ENCODE measurements around the gene IGSF8.

IGSF8 gene, protein sequence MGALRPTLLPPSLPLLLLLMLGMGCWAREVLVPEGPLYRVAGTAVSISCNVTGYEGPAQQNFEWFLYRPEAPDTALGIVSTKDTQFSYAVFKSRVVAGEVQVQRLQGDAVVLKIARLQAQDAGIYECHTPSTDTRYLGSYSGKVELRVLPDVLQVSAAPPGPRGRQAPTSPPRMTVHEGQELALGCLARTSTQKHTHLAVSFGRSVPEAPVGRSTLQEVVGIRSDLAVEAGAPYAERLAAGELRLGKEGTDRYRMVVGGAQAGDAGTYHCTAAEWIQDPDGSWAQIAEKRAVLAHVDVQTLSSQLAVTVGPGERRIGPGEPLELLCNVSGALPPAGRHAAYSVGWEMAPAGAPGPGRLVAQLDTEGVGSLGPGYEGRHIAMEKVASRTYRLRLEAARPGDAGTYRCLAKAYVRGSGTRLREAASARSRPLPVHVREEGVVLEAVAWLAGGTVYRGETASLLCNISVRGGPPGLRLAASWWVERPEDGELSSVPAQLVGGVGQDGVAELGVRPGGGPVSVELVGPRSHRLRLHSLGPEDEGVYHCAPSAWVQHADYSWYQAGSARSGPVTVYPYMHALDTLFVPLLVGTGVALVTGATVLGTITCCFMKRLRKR

GRCh38 chr1:160097911-160098851, at the start of gene IGSF8:
Gene IGSF8, minus strand, starts transcription at chr1:160098619. Its CDS starts 147 bp downstream, at chr1:160098472.
- DNase-seq: no peak

DNA sequence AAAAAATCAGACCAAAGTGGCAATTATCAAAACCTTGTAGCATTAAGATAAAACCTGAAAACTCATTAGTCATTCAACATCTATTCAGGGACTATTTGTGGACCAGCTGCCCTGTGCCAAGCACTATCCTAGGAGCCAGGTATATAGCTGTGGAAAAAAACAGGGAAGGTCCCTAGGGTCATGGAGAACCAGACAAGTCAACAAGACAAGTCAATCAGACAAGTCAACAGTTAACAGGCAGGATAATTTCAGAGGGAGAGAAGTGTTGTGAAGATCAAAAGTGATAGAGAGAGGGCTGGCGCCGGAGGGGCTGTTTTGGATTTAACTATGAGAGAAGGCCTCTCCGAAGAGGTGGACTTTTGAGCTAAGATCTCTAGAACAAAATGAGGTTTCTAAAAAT, 49.7 kb upstream of the IGSF8 start:
- DNase-seq: no peak

GRCh38 chr1:160146107-160146506, 47.7 kb upstream of the IGSF8 start:
- no peak for DNase-seq

DNA sequence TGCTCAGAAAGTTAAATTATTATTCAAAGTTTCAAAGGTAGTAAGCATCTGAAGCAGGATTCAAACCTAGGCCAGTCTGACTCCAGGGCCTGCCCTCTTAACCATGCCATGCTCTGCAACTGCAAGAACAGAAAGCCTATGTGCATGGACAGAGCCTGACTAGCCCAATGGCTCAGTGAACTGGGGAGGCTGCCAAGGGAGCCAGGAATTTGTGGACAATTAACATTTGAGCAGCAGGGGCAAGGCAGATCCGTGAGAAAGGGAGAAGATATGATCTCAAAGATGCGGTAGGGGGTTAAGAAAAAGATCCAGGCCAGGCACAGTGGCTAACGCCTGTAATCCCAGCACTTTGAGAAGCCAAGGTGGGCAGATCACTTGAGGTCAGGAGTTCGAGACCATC, 46.5 kb upstream of the IGSF8 start:
- DNase-seq: no peak

GRCh38 chr1:160143695-160144094, 45.3 kb upstream of the IGSF8 start:
- DNase-seq: peak; percentile 88

DNA sequence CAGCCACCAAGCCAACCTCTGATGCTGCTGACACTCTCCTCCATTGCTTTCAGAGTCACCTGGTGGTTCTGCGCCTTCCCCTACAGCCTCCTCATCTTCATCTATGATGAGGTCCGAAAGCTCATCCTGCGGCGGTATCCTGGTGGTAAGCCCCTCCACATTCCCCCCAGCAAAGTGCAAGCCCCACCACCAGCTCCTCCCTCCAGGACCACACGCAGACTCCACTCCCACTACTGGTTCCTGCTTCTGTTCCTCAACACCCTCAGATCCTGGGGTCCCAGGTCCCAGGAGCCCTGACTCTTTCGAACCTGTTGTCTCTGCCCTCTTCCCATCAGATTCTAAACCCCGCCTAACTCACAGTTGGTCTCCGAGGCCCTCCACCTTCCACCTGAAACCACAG, 41.4 kb upstream of the IGSF8 start:
- DNase-seq: no peak

GRCh38 chr1:160137216-160137862, 38.9 kb upstream of the IGSF8 start:
- no peak for DNase-seq

DNA sequence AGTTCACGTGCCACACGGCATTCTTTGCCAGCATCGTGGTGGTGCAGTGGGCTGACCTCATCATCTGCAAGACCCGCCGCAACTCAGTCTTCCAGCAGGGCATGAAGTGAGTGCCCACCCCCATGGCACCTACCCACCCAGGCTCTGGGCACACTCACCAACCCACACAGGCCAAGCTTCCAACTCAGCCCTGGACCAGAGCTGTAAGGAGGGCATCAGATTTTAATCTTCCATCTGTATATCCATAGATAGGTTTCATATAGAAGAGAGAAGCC, 38.4 kb upstream of the IGSF8 start:
- DNase-seq: no peak

- no peak for DNase-seq
These were observed 37.9 kb upstream of the IGSF8 start for GRCh38 chr1:160136121-160136925.

DNA sequence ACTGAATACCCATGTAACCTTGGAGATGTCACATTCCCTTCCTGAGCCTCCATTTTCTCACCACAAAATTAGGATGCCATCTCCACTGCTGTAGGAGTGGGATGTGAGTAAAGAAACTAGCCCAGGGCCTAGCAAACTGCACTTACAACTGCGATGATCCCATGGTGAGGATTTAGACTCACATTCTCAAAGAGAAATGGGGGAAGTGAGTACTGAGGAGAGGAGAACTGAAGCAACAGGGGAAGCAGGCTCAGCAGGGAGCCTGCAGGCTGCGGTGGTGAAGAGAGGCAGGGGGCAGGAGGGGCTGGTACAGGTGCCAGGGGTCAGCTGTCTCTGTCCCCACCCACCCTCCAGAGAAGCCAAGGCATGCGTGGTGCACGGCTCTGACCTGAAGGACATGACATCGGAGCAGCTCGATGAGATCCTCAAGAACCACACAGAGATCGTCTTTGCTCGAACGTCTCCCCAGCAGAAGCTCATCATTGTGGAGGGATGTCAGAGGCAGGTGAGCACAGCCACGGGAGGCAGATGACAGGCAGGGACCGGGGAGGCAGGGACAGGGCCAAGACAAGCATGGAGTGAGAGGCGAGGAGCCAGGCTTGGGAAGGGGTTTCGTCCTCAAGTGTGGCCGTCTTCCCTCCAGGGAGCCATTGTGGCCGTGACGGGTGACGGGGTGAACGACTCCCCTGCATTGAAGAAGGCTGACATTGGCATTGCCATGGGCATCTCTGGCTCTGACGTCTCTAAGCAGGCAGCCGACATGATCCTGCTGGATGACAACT, 36.6 kb upstream of the IGSF8 start:
- peak; percentile 54 for DNase-seq

DNA sequence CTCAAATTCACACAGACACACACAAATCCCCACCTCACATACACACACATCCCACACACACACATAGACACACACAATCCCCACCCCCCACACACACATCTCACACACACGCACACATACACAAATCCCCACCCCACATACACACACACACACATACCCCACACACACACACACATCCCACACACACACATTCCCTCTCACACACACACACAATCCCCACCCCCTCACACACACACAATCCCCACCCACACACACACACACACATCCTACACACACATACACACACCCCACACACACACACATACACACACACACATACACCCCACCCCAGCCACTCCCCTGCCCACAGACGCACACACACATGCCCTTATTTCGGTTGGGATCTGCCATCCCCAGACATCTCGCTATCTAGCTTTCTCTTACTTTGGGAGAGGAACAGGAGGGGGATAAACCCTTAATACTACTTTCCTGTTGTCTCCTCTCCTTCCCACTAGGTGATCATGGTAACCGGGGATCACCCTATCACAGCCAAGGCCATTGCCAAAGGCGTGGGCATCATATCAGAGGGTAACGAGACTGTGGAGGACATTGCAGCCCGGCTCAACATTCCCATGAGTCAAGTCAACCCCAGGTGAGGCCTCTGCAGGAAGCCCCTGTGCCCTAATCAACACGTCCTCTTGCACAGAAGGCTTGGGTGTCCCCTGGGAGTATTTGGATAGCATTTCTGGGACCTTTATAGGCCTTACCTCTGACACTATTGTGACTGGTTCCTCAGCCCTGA, 35.8 kb upstream of the IGSF8 start:
- DNase-seq: no peak

- DNase-seq: no peak
These were observed 33.6 kb upstream of the IGSF8 start for GRCh38 chr1:160131803-160132565.

DNA sequence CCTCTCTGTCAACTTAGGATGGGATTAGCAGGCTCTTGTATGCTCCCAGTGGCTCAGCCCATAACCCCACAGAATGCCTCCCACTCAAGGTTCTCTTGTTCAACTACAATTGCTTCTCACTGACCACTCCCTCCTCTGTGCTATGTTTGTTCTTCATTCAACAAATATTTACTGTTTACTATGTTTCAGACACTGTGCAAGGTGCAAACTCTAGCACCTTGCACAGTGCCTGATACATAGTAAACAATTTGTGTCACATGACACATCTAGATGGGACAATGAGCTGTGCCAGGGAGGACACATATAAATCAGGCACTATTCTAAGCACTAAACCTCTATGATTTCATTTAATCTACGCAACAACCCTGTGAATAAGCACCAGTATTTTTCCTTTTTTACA, 32.5 kb upstream of the IGSF8 start:
- DNase-seq: no peak

DNA sequence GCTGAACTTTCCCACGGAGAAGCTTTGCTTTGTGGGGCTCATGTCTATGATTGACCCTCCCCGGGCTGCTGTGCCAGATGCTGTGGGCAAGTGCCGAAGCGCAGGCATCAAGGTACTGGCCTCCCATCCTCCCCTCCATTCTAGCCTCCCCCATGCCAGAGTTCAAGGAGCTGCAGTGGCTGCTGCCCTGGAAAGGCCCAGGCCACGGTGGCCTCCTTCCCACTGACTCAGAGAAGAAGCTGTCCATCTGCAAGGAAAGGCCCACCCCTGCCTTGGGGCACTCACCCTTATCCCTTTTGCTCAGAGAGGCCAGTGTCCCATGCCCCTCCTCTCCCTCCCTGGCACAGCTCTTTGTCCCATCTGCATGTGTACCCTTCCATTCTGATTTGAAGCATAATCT, 32.1 kb upstream of the IGSF8 start:
- DNase-seq: no peak

- DNase-seq: no peak
These were observed 31.5 kb upstream of the IGSF8 start for GRCh38 chr1:160129966-160130365.

DNA sequence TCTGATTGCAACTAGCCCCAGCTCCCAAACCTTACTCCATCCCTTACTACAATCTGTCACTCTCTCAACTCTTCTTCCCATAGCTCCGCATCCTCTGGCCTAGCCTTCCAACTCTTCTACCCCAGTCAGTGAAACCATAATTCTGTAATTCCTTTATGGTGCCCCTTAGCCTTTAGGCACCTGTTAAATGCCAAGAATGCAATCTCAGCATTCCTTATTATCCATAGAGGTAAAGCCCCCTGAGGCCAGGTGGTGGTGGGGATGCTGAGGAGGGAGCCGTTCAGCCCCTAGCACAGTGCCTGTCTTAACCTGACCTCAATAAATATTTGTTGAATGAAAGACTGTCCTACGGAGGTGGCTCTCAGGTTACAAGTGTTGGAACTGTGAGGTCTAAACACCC, 31.1 kb upstream of the IGSF8 start:
- DNase-seq: no peak

DNA sequence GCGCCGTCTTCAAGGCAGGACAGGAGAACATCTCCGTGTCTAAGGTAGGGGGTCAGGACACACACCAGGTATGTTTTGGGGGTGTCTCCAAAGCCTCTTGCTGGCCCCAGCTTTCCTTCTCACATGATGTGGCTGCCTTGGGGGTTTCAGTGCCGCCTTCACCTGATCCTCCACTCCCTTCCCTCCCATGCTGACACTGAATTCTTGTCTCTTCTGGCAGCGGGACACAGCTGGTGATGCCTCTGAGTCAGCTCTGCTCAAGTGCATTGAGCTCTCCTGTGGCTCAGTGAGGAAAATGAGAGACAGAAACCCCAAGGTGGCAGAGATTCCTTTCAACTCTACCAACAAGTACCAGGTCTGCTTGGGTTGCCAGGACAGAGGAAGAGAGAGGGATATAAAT, 30.6 kb upstream of the IGSF8 start:
- DNase-seq: no peak

DNA sequence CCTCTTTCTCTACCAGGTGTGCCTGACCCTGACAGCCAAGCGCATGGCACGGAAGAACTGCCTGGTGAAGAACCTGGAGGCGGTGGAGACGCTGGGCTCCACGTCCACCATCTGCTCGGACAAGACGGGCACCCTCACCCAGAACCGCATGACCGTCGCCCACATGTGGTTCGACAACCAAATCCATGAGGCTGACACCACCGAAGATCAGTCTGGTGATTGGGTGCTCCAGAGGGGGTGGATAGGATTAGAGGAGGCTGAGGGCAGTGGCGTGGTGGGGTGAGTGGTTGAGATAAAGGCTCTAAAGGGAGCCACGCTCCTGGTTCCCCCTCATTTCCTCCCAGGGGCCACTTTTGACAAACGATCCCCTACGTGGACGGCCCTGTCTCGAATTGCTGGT, 30.2 kb upstream of the IGSF8 start:
- no peak for DNase-seq

GRCh38 chr1:160127865-160128523, 29.6 kb upstream of the IGSF8 start:
- DNase-seq: no peak
